DMS79 treated with DMSO at 0.1 percent for 48 hours (cell line): ENCODE data around the gene PLPP3.

Experiments used
- DNase-seq: peaks from one replicate; lab custom pipeline; 2025; lab: John Stamatoyannopoulos, UW

PLPP3 gene

DNA sequence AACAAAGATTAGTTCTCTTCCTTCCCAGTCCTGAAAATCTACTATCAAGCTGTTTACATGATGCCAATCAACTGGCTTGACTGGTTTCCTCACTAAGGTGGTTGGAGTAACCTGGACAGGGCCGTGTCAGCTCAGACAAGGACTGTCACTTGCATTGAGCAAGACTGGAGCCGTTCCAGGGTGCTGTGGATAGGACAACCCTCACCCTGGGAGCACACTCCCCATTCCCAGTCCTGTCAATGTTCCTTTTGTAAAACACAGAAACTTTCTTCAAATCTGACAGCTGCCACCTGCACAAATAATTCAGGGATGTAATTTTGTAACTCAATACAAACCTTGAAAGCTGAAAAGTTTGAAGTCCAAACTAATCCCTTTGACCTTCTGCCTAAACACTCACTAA, 31.4 kb downstream of the PLPP3 start:
- no peak for DNase-seq

GRCh38 chr1:56547473-56547872, 31.9 kb downstream of the PLPP3 start:
- no peak for DNase-seq

- no peak for DNase-seq
Measured at GRCh38 chr1:56545711-56546110, 33.7 kb downstream of the PLPP3 start.

GRCh38 chr1:56543783-56544612, 35.4 kb downstream of the PLPP3 start:
- no peak for DNase-seq

DNA sequence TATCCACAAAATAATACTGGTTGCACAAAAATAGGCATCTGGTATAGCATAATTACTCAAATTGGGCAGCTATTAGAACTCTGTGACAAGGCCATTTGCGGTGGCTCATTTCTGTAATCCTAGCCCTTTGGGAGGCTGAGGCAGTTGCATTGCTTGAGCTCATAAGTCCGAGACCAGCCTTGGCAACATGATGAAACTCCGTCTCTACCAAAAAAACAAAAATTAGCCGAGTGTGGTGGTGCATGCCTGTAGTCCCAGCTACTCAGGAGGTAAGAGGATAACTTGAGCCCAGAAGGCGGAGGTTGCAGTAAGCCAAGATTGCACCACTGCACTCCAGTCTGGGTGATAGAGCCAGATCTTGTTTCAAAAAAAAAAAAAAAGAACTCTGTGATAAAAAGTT, 36.7 kb downstream of the PLPP3 start:
- no peak for DNase-seq

DNA sequence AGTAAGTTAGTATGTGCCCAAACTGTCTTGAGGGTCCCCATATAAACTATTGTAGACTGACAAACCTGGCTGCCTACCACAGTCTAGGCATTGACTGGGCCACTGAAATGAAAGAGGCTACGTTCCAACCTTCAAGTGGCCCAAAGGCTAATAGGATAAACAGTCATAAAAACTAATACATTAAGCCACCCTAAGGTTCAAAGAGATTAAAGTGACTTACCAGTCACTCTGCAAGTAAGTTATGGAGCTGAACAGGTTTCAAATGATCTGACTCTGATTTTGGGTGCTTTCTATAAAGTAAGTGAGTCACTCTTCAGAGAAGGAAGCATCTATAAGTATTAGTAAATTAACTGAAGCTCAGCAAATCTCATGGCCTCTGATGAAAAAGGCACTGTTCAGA, 38.0 kb downstream of the PLPP3 start:
- DNase-seq: no peak

- no peak for DNase-seq
Measured at GRCh38 chr1:56540467-56540866, 38.9 kb downstream of the PLPP3 start.

DNA sequence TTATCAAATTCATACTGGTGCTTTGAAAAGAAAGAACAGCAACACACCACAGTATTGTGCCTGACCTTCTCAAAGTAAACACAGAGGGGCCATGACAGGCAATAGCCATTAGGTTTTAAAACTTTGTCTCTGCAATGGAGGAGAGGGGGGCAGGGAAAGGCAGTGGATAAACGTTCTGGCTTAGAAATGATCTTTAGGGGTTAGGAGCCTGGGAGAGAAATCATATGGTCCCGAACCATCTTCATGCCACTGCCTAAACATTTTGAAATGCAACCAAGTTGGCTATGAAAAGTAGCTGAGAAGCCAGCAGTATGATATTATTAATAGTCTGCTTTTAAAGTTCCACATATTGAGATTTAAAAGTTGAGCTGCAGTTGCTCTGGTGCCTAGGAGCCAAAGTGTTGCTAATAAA, 39.8 kb downstream of the PLPP3 start:
- DNase-seq: no peak

- DNase-seq: no peak
Measured at GRCh38 chr1:56538532-56538931, 40.8 kb downstream of the PLPP3 start.

DNA sequence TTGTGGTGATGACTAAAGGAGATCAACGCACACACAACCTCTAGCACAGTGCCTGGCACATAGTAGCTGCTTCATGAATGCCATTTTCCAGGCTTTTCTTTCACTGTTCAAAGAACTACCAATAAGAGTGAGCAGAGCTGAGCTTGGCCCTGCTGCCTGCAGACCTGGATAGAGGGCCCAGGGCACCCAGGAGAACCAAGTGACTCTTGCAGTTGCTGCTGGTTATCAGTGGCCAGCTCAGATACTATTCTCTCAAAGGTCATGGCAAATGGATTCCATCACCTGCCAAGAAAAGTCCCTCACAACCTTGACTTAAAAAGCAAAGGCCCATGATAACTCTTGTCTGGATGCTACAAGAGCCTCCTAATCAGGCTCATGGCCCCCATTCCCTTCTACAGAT, 41.7 kb downstream of the PLPP3 start:
- DNase-seq: no peak

DNA sequence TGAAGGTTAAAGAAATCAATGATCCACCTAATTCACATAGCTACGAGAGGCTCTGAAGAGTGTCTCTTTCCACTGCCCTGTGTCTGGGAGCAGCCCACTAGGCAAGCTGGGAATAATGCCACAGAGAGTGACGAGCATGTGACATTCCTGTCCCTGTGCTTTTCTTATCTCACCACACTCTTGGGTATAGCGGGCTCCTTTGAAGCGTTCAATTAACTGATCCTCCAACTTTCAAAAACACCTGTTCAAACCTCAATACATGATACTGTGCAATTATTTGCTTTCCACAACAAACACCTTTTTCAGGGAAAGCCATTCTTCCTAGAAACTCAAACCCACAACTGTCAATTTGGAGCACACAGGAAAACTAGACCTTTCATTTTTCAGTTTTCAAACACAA, 43.4 kb downstream of the PLPP3 start:
- no peak for DNase-seq

DNA sequence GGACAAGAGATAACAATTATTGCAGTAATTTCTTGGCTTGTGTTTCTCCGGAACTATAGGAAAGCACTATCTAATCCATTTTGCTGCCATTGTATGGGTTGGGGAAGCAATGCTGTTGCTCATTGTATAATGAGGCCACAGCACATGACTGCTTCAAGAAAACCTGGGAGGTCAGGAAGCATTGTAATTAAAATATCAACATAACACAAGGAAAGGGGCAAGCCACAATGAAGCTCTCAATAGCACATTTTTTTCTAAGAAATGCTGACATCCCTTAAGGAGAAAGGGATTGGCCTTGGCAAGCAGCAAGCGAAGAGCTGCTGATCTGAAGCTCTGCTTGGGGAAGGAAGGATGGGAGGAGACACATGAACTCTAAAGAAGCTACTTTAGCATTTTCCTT, 44.0 kb downstream of the PLPP3 start:
- no peak for DNase-seq

- no peak for DNase-seq
Measured at GRCh38 chr1:56534130-56534651, 45.2 kb downstream of the PLPP3 start.

DNA sequence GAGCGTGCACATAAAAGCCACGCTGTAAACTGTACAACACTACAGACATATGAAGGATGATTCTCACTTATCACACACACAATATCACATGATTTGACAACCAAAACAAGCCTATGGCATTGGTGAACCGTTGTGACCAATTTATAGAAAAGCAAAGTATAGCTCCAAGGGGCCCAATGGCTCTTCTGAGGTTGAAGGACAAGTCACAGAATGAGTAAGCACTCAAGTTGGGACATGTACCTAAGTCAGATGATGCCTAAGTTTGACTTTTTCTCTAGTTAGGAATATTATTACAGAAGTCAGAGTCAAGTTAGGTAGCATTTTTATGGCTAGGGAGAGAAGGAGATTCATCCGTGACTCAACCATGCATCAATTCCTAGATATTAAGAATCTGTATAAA, 45.7 kb downstream of the PLPP3 start:
- DNase-seq: no peak

DNA sequence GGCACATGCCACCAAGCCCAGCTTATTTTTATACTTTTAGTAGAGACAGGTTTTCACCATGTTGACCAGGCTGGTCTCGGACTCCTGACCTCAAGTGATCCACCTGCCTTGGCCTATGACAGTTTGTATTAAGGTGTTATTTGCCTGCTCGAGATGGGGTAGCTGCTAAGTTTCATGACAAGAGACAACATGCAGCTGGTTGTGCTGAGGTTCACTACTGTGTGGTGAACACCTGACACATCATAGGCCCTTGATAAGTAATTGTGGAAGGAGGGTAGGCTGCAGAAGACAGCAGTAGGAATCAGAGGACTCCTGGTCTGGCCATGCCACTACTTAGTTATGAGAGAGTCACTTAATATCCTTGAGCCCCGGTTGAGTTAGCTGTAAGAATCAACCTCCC, 46.2 kb downstream of the PLPP3 start:
- no peak for DNase-seq

GRCh38 chr1:56532350-56532683, 47.0 kb downstream of the PLPP3 start:
- DNase-seq: no peak

GRCh38 chr1:56531624-56532349, 47.6 kb downstream of the PLPP3 start:
- DNase-seq: peak; percentile 60

- DNase-seq: no peak
Measured at GRCh38 chr1:56529801-56530200, 49.6 kb downstream of the PLPP3 start.

- DNase-seq: peak; percentile 92
Measured at GRCh38 chr1:56527548-56528302, 51.6 kb downstream of the PLPP3 start.

GRCh38 chr1:56526571-56527174, 52.7 kb downstream of the PLPP3 start:
- DNase-seq: no peak

DNA sequence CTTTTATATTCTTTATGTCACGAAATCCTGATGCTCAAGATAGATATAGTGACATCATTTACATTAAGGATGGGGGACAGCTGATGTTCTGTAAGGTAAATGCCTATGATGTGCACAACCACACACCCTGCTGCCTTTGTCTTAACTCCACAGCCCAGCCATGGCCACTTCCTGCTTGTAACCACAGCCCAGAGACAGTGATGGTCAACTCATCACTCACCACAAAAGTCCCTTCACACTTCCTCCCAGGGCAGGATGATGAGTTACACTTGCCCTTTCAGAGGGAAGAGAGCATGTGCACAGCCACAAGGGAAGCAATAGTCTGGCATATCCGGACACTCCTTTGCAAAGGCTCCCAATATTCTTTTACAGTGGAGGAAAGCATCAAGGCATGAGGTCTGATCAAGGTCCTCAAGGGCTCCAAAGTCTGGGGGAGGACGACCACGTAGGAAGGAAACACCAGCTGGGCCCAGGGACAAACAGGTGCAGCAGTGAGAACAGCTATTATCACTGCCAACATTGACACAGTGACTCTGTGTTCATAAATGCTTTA, 53.8 kb downstream of the PLPP3 start:
- DNase-seq: no peak

- DNase-seq: no peak
Measured at GRCh38 chr1:56524263-56524662, 55.1 kb downstream of the PLPP3 start.
